H1 (cell line): Measurements from ENCODE around the gene NAT8L.

Source experiments
- CBX8 ChIP-seq: fragments of 300-800, 300-1000 bp; sonication (generic); IDR thresholded peaks from 2 replicates; pipeline ENCODE4 v1.7.1; 2016; ENCODE audit warnings: low read depth, low read length, borderline replicate concordance
- CTCF ChIP-seq, 3 experiments: IDR thresholded peaks; 1 replicate in 2 of 3; 2 replicates in 1 of 3; pipeline versions ENCODE4 v1.5.1 to v1.6.1; 2011; ENCODE audit warnings: low read length in 3 of 3, mild to moderate bottlenecking in 3 of 3, inconsistent platforms in 2 of 3, low read depth in 1 of 3, moderate library complexity in 1 of 3; ENCODE audit not compliant: insufficient read depth in 1 of 3; ENCODE audit errors: control extremely low read depth in 1 of 3
- EZH2 ChIP-seq: fragments of 200-600 bp; sonication (generic); IDR thresholded peaks from 2 replicates; pipeline ENCODE4 v1.7.1; 2012; ENCODE audit warnings: low read depth, mild to moderate bottlenecking, moderate library complexity, low read length, inconsistent platforms; ENCODE audit not compliant: severe bottlenecking
- RBBP5 ChIP-seq: IDR thresholded peaks from 2 replicates; pipeline ENCODE4 v1.7.1; 2012; ENCODE audit warnings: low read depth, mild to moderate bottlenecking, inconsistent platforms, low read length, moderate library complexity, borderline replicate concordance
- SP4 ChIP-seq: IDR thresholded peaks from 2 replicates; pipeline ENCODE4 v1.6.1; 2012; ENCODE audit warnings: low read length, inconsistent platforms
- SRF ChIP-seq: IDR thresholded peaks from 2 replicates; pipeline ENCODE4 v1.6.1; 2011; ENCODE audit warnings: mild to moderate bottlenecking, low read depth, low read length, moderate library complexity

GRCh38 chr4:2077537-2078460 lies 18.7 kb downstream of the NAT8L start:
- TF ChIP-seq CTCF (IDR thresholded peaks at IDR 0.05; ENCODE audit: control extremely low read depth in 1 of 3, insufficient read depth in 1 of 3, low read depth in 1 of 3, low read length in 3 of 3) = no peak
- no peak for TF ChIP-seq SRF
- no peak for TF ChIP-seq CBX8
- no peak for TF ChIP-seq EZH2
- TF ChIP-seq SP4 = no peak
- TF ChIP-seq RBBP5 = no peak
